Endothelial cell of umbilical vein (primary cell): Measurements from ENCODE around the gene SWAP70. TPM values are rescaled to one million over a fixed set of nuclear protein-coding genes. Genes with fewer than 3 reads are reported as not detected.

Source experiments
- BruUV-seq: library from RNA; stranded (reverse); fragments of 400-500 nt; replicated peaks from 2 replicates; lab custom pipeline; 2021; lab: Mats Ljungman, UMichigan
- CTCF ChIA-PET: fragments of 300-600, 350-600 bp; sonication (Branson Sonifier 250); formaldehyde crosslinking; loops from one replicate; lab custom pipeline; 2021; ENCODE audit warnings: antibody characterized with exemption, inconsistent platforms; lab: Charles Lee
- POLR2A ChIA-PET: fragments of 300-600, 350-600 bp; sonication (Branson Sonifier 250); formaldehyde crosslinking; loops from one replicate; lab custom pipeline; 2021; ENCODE audit warnings: antibody characterized with exemption, inconsistent platforms; lab: Charles Lee
- DNase-seq: peaks from one replicate; pipeline ENCODE4 v3.0.0-alpha.2; 2011; ENCODE audit warnings: low read depth, low spot score
- FAIRE-seq: peaks from 2 replicates; lab custom pipeline; 2011; peaks lifted over from hg19 to GRCh38; lab: Jason Lieb, UNC
- H2AFZ ChIP-seq: 2 replicates; pipeline ENCODE4 v1.6.0; 2012; ENCODE audit warnings: low read depth, low read length, control low read depth, inconsistent platforms
- H3K27ac ChIP-seq: 2 replicates; pipeline ENCODE4 v1.5.1; 2011; ENCODE audit warnings: low read depth, mild to moderate bottlenecking, control low read depth, low read length, moderate library complexity; ENCODE audit not compliant: insufficient read depth
- H3K27me3 ChIP-seq, 2 experiments: 2 replicates each; pipeline versions ENCODE4 v1.6.0 to v1.6.1; 2011; ENCODE audit warnings: low read length in 2 of 2, mixed read lengths in 1 of 2; ENCODE audit not compliant: control insufficient read depth in 2 of 2, insufficient read depth in 2 of 2
- H3K36me3 ChIP-seq, 2 experiments: 2 replicates in 1 of 2; 3 replicates in 1 of 2; pipeline ENCODE4 v1.5.1; 2011; ENCODE audit warnings: low read length in 2 of 2, mild to moderate bottlenecking in 1 of 2, moderate library complexity in 1 of 2; ENCODE audit not compliant: control insufficient read depth in 2 of 2, insufficient read depth in 2 of 2; ENCODE audit errors: extremely low read depth in 1 of 2
- H3K4me1 ChIP-seq: 3 replicates; pipeline ENCODE4 v1.5.1; 2011; ENCODE audit warnings: mild to moderate bottlenecking, low read length; ENCODE audit not compliant: control insufficient read depth, insufficient read depth; ENCODE audit errors: extremely low read depth
- H3K4me2 ChIP-seq: 2 replicates; pipeline ENCODE4 v1.6.1; 2011; ENCODE audit warnings: low read length, control low read depth, mixed read lengths; ENCODE audit not compliant: insufficient read depth
- H3K4me3 ChIP-seq, 3 experiments: fragments of 200-600 bp in 1 of 3; sonication (generic), shearing (Covaris generic) in 1 of 3; replicated peaks in 1 of 3; 2 replicates each; pipeline ENCODE4 v1.5.1; 2011 to 2016; ENCODE audit warnings: control low read depth in 3 of 3, low read length in 3 of 3, mild to moderate bottlenecking in 2 of 3, inconsistent platforms in 1 of 3, low read depth in 1 of 3, moderate library complexity in 1 of 3; ENCODE audit not compliant: insufficient read depth in 1 of 3
- H3K79me2 ChIP-seq: 2 replicates; pipeline ENCODE4 v1.6.0; 2012; ENCODE audit warnings: low read length, inconsistent platforms; ENCODE audit not compliant: control insufficient read depth, insufficient read depth
- H3K9ac ChIP-seq: replicated peaks from 2 replicates; pipeline ENCODE3; 2011; ENCODE audit warnings: low read length, control low read depth; ENCODE audit not compliant: insufficient read depth; ENCODE audit errors: extremely low read depth
- H3K9me1 ChIP-seq: replicated peaks from 3 replicates; pipeline ENCODE4 v1.6.0; 2011; ENCODE audit warnings: mild to moderate bottlenecking, low read length; ENCODE audit not compliant: control insufficient read depth, insufficient read depth; ENCODE audit errors: extremely low read depth
- H3K9me3 ChIP-seq: replicated peaks from 2 replicates; pipeline ENCODE4 v1.5.1; 2012; ENCODE audit warnings: low read length, inconsistent platforms; ENCODE audit not compliant: control insufficient read depth, insufficient read depth
- H4K20me1 ChIP-seq: replicated peaks from 2 replicates; pipeline ENCODE3; 2011; ENCODE audit warnings: mild to moderate bottlenecking, low read length; ENCODE audit not compliant: control insufficient read depth, insufficient read depth; ENCODE audit errors: extremely low read depth
- CTCF ChIP-seq, 2 donors: IDR thresholded peaks; 1 replicate in 1 of 2; 2 replicates in 1 of 2; pipeline ENCODE4 v1.5.1; 2011; ENCODE audit warnings: low read length in 2 of 2, mild to moderate bottlenecking in 2 of 2, moderate library complexity in 2 of 2, control low read depth in 1 of 2, inconsistent platforms in 1 of 2, low read depth in 1 of 2; ENCODE audit not compliant: insufficient read depth in 1 of 2; ENCODE audit errors: extremely low read depth in 1 of 2
- EZH2 ChIP-seq: IDR thresholded peaks from 2 replicates; pipeline ENCODE4 v1.6.1; 2012; ENCODE audit warnings: borderline replicate concordance, low read depth, mild to moderate bottlenecking, moderate library complexity, low read length, inconsistent platforms; ENCODE audit not compliant: severe bottlenecking
- FOS ChIP-seq: IDR thresholded peaks from 2 replicates; pipeline ENCODE4 v1.6.1; 2011; ENCODE audit warnings: mild to moderate bottlenecking, low read length, moderate library complexity, borderline replicate concordance; ENCODE audit not compliant: insufficient read depth
- GATA2 ChIP-seq: IDR thresholded peaks from 2 replicates; pipeline ENCODE4 v1.7.0; 2011; ENCODE audit warnings: low read depth, mild to moderate bottlenecking, moderate library complexity, mixed read lengths, low read length; ENCODE audit not compliant: insufficient read length, insufficient read depth
- JUN ChIP-seq: IDR thresholded peaks from 2 replicates; pipeline ENCODE4 v1.6.1; 2011; ENCODE audit warnings: borderline replicate concordance, low read depth; ENCODE audit not compliant: insufficient read length, insufficient read depth
- MYC ChIP-seq: IDR thresholded peaks from one replicate; pipeline ENCODE4 v1.6.1; 2011; ENCODE audit warnings: mild to moderate bottlenecking, low read depth, low read length
- POLR2A ChIP-seq: IDR thresholded peaks from 2 replicates; pipeline ENCODE4 v1.6.1; 2012; ENCODE audit warnings: low read depth, mild to moderate bottlenecking, control low read depth, low read length
- POLR2AphosphoS5 ChIP-seq: IDR thresholded peaks from 2 replicates; pipeline ENCODE4 v1.6.1; 2012; ENCODE audit warnings: low read depth, mild to moderate bottlenecking, control low read depth, low read length, moderate library complexity; ENCODE audit not compliant: insufficient read depth
- dilution Hi-C: fragments of 300-500 bp; cut with MboI; formaldehyde crosslinking; loops from one replicate; pipeline ENCODE4 v1.15.0; 2019; ENCODE audit warnings: low sequenced_read_pairs; ENCODE audit not compliant: extremely low pct_ligation_motif_present
- intact Hi-C: fragments of 100-400 bp; cut with micrococcal nuclease; formaldehyde crosslinking; loops from one replicate; pipeline ENCODE4 v1.10.0; 2022
- polyA plus RNA-seq, 4 experiments: library from polyadenylated mRNA; depleted of rRNA in 3 of 4; stranded (reverse) in 3 of 4; unstranded in 1 of 4; fragments of >200 nt; gene quantifications; 2 replicates each; pipeline versions ENCODE4 v1.2.1 to v1.2.3, GENCODE V29; 2011 to 2012; ENCODE audit warnings: missing spikeins in 1 of 4
- total RNA-seq: library from RNA; stranded (reverse); gene quantifications from 2 replicates; pipeline ENCODE4 v1.2.3, GENCODE V29; 2021
- TF ChIP-seq, protein P1 (sequence below): IDR thresholded peaks from 2 replicates; pipeline ENCODE4 v1.6.1; 2011; ENCODE audit not compliant: insufficient read depth, insufficient read length

The SWAP70 gene
- total and polyA plus RNA-seq, 2 donors (not counting 3 experiments of a cell fraction or from before 2014, with no cell fraction given), result 52.5 to 165 TPM

DNA sequence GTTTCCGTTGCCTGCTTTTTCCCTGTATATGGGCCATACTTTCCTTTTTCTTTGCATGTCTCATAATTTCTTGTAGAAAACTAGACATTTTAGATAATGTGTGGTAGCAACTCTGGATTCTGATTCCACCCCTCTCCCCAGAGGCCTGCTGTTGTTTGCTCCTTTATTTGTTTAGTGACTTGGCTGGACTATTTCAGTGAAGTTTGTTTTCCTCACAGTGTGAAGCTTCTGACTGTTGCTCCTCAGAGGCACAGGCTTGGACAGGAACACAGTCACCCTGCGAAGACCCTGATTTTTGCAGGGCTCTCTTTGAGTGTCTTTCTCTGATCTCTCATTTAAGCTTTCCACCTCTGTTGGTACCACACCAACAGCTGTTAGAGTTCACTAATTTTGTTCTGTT lies 72.5 kb downstream of the SWAP70 start:
- Histone ChIP-seq H3K9me1 (no peaks in the 10 kb centered on the region), H3K79me2 (peaks cover 42% of the 10 kb centered on the region), H3K4me3 (no peak overlapping the region), H4K20me1 (no peaks in the 10 kb centered on the region), H3K36me3 (peaks cover 37 to 40% of the 10 kb centered on the region in 2 experiments), H3K9me3 (no peaks in the 10 kb centered on the region), H3K4me2 (no peak overlapping the region), H3K27ac (no peak overlapping the region), H3K27me3 (no peaks in the 10 kb centered on the region), H2AFZ (no peak overlapping the region), H3K9ac (no peak overlapping the region), H3K4me1 (no peaks in the 10 kb centered on the region)
- ChIA-PET POLR2A (interaction anchor here (1.1 kb wide), 1 partner anchor 10 kb away, joined by 3 read pairs; no protein-coding TSS in a partner anchor), CTCF (interaction anchor here (0.8 to 3.8 kb wide), 8 partner anchors 10 to 123 kb away, joined by 3 to 22 read pairs (median 4); partner anchors contain the start of gene SWAP70)
- DNase-seq (no peak), FAIRE-seq (no peak)
- TF ChIP-seq CTCF (IDR thresholded peaks at IDR 0.05; ENCODE audit: extremely low read depth in 1 of 2, insufficient read depth in 1 of 2, low read depth in 1 of 2, low read length in 2 of 2) (no peak), POLR2AphosphoS5 (no peak), JUN (no peak), MYC (no peak), EZH2 (no peak), GATA2 (no peak), POLR2A (no peak), FOS (no peak)
- TF ChIP-seq, protein P1, sequence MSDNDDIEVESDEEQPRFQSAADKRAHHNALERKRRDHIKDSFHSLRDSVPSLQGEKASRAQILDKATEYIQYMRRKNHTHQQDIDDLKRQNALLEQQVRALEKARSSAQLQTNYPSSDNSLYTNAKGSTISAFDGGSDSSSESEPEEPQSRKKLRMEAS, result no peak
- dilution Hi-C loops, result loop anchor here (25.0 kb wide), 1 partner anchor 124 kb away; no protein-coding TSS in a partner anchor
- BruUV-seq, result no TSS peak
- intact Hi-C loops, result no loop called here
